ENCODE results near the gene BCL7A. TPM values are rescaled to one million over a fixed set of nuclear protein-coding genes. Genes with fewer than 3 reads are reported as not detected.

BCL7A gene
- total and polyA plus RNA-seq, 9 of the 15 experiments (the other 6 are each of a cell fraction or from before 2014, with no cell fraction given) = 0.25 to 21.9 (median 14.9) TPM

DNA sequence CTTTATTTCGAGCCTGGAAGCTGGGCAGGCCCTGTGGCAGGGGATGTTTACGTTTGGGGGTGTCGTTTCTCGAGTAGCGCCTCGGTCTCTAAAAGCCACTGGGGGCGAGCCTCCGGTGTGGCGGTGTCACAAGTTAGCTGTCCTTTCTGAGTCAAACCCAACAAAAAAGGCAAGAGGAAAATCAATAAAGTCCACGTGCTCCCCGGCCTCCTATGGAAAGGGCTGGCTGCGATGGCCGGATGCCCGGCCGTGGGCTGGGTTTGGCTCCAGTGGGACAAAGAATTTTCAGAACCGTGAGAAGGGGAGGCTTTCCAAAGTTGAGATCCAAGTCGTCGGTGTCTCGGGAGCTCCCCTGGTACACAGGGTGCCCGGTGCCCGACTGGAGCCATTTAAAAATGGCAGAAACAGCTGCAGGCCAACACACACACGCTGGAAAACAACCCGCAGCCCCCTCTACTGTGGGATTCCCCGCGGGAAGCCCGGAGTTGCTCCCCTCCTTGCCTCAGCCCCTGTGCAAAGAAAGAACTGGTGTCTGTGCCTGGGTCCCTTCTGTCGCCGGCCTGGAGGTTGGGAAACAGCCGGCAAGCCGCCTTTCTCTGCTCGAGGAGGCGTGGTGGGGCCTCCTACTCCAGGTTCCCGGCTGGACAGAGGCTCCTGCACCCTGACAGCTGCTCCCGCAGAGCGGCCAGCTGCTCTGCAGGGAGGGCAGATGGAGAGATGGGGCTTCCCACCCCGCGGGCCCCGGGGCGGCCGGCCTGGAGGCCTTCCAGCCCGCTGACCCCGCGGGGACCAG lies 1.9 kb downstream of the BCL7A start (continued):
- TF ChIP-seq, protein P1, sequence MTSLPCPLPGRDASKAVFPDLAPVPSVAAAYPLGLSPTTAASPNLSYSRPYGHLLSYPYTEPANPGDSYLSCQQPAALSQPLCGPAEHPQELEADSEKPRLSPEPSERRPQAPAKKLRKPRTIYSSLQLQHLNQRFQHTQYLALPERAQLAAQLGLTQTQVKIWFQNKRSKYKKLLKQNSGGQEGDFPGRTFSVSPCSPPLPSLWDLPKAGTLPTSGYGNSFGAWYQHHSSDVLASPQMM (CRISPR knock-in tag; IDR thresholded peaks at IDR 0.05) = no peak
- no peak for TF ChIP-seq TCFL5 (CRISPR knock-in tag; conservative IDR thresholded peaks at IDR 0.05)
- peak; percentile 5; the same call in 1 of the 2 replicates for TF ChIP-seq RB1 (IDR thresholded peaks at IDR 0.05; ENCODE audit: low read depth)
- TF ChIP-seq SRSF9 (IDR thresholded peaks at IDR 0.05; ENCODE audit: borderline replicate concordance, low read depth, low read length) = no peak
- no peak for TF ChIP-seq MTA2 (IDR thresholded peaks at IDR 0.05; ENCODE audit: low read depth)
- TF ChIP-seq SLC30A9 (CRISPR knock-in tag; IDR thresholded peaks at IDR 0.05) = no peak
- no peak for TF ChIP-seq TAF9B (IDR thresholded peaks at IDR 0.05; ENCODE audit: partially characterized antibody)
- no peak for TF ChIP-seq ZNF41 (CRISPR knock-in tag; conservative IDR thresholded peaks at IDR 0.05)
- TF ChIP-seq, protein P2, sequence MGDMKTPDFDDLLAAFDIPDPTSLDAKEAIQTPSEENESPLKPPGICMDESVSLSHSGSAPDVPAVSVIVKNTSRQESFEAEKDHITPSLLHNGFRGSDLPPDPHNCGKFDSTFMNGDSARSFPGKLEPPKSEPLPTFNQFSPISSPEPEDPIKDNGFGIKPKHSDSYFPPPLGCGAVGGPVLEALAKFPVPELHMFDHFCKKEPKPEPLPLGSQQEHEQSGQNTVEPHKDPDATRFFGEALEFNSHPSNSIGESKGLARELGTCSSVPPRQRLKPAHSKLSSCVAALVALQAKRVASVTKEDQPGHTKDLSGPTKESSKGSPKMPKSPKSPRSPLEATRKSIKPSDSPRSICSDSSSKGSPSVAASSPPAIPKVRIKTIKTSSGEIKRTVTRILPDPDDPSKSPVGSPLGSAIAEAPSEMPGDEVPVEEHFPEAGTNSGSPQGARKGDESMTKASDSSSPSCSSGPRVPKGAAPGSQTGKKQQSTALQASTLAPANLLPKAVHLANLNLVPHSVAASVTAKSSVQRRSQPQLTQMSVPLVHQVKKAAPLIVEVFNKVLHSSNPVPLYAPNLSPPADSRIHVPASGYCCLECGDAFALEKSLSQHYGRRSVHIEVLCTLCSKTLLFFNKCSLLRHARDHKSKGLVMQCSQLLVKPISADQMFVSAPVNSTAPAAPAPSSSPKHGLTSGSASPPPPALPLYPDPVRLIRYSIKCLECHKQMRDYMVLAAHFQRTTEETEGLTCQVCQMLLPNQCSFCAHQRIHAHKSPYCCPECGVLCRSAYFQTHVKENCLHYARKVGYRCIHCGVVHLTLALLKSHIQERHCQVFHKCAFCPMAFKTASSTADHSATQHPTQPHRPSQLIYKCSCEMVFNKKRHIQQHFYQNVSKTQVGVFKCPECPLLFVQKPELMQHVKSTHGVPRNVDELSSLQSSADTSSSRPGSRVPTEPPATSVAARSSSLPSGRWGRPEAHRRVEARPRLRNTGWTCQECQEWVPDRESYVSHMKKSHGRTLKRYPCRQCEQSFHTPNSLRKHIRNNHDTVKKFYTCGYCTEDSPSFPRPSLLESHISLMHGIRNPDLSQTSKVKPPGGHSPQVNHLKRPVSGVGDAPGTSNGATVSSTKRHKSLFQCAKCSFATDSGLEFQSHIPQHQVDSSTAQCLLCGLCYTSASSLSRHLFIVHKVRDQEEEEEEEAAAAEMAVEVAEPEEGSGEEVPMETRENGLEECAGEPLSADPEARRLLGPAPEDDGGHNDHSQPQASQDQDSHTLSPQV (IDR thresholded peaks at IDR 0.05) = peak; percentile 70; the same call in 1 of the 2 replicates
- no peak for TF ChIP-seq RUNX1 (IDR thresholded peaks at IDR 0.05; ENCODE audit: low read depth)
- no peak for TF ChIP-seq ZNF444 (CRISPR knock-in tag; IDR thresholded peaks at IDR 0.05)
- TF ChIP-seq ARHGAP35 (IDR thresholded peaks at IDR 0.05; ENCODE audit: partially characterized antibody) = no peak
- no peak for TF ChIP-seq HDAC6 (IDR thresholded peaks at IDR 0.05; ENCODE audit: low read depth, low read length)
- TF ChIP-seq ARID2 (IDR thresholded peaks at IDR 0.05) = no peak
- no peak for TF ChIP-seq FUS (optimal IDR thresholded peaks at IDR 0.05; ENCODE audit: low read depth, low read length)
- TF ChIP-seq C11orf30 (IDR thresholded peaks at IDR 0.05; ENCODE audit: low read depth) = no peak
- TF ChIP-seq CBX3 (IDR thresholded peaks at IDR 0.05; ENCODE audit: borderline replicate concordance in 1 of 2, low read length in 2 of 2) = no peak
- TF ChIP-seq, protein P3, sequence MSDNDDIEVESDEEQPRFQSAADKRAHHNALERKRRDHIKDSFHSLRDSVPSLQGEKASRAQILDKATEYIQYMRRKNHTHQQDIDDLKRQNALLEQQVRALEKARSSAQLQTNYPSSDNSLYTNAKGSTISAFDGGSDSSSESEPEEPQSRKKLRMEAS (CRISPR knock-in tag; IDR thresholded peaks at IDR 0.05) = peak; percentile 75
- TF ChIP-seq MEF2A (IDR thresholded peaks at IDR 0.05; ENCODE audit: control insufficient read depth, low read depth, low read length) = no peak
- TF ChIP-seq HDAC1 (IDR thresholded peaks at IDR 0.05) = peak in 1 of 2 experiments; percentile 63; a peak in 1 of 4 replicates
- no peak for TF ChIP-seq ZNF561 (CRISPR knock-in tag; conservative IDR thresholded peaks at IDR 0.05)
- TF ChIP-seq CCNT2 (IDR thresholded peaks at IDR 0.05; ENCODE audit: borderline replicate concordance, extremely low read depth, insufficient read length, low read depth, low read length) = no peak
- no peak for TF ChIP-seq LEF1 (IDR thresholded peaks at IDR 0.05)
